ENCODE results near the gene TUFM. TPM values are rescaled to one million over a fixed set of nuclear protein-coding genes. Genes with fewer than 3 reads are reported as not detected.
"Not testable (repeated sequence)": the region's sequence is repeated elsewhere in the genome, so short reads cannot be mapped to it uniquely, and the experiment has no call there.

TUFM gene
- 100 to 1,000 TPM; 140 to 291 TPM for total RNA-seq

GRCh38 chr16:28846080-28846932 lies at the start of gene TUFM:
TUFM (minus strand) TSS chr16:28846348; CDS start chr16:28846269, 79 bp downstream.
- Mint-ChIP-seq H3K27me3 (no peaks in the 10 kb centered on the region), H3K27ac (peak within 1 kb of the TSS; percentile 98), H3K9me3 (no peaks in the 10 kb centered on the region), H3K4me1 (peaks cover 14% of the 10 kb centered on the region), H3K36me3 (ENCODE audit: low read depth) (peaks cover 53% of the 10 kb centered on the region), H3K4me3 (peak within 1 kb of the TSS; percentile 94)
- ATAC-seq (replicated peaks) = peak; percentile 97

- H3K36me3 Mint-ChIP-seq (ENCODE audit: low read depth) = no peaks in the 10 kb centered on the region
- no peak overlapping the region for H3K4me3 Mint-ChIP-seq
- H3K9me3 Mint-ChIP-seq = no peaks in the 10 kb centered on the region
- H3K27ac Mint-ChIP-seq = no peak overlapping the region
- ATAC-seq (replicated peaks) = no peak
- H3K27me3 Mint-ChIP-seq = no peaks in the 10 kb centered on the region
- no peaks in the 10 kb centered on the region for H3K4me1 Mint-ChIP-seq
Measured at GRCh38 chr16:28895609-28896008, 49.5 kb upstream of the TUFM start.

- Mint-ChIP-seq H3K4me3 (no peak overlapping the region), H3K9me3 (no peaks in the 10 kb centered on the region), H3K4me1 (no peaks in the 10 kb centered on the region), H3K27me3 (no peaks in the 10 kb centered on the region), H3K27ac (no peak overlapping the region), H3K36me3 (ENCODE audit: low read depth) (no peaks in the 10 kb centered on the region)
- ATAC-seq (replicated peaks) = no peak
Measured at GRCh38 chr16:28893291-28893690, 47.1 kb upstream of the TUFM start.

- ATAC-seq (replicated peaks) = no peak
- H3K27me3 Mint-ChIP-seq = no peaks in the 10 kb centered on the region
- no peak overlapping the region for H3K27ac Mint-ChIP-seq
Measured at GRCh38 chr16:28891964-28892890, 46.1 kb upstream of the TUFM start.

GRCh38 chr16:28890355-28890754 lies 44.2 kb upstream of the TUFM start:
- H3K27me3 Mint-ChIP-seq = not testable (repeated sequence)

More at GRCh38 chr16:28891964-28892890, 46.1 kb upstream of the TUFM start:
- Mint-ChIP-seq H3K4me3 (no peak overlapping the region), H3K4me1 (no peaks in the 10 kb centered on the region), H3K36me3 (ENCODE audit: low read depth) (no peaks in the 10 kb centered on the region), H3K9me3 (no peaks in the 10 kb centered on the region)

GRCh38 chr16:28886945-28887344 lies 40.8 kb upstream of the TUFM start:
- Mint-ChIP-seq H3K36me3 (ENCODE audit: low read depth) (no peaks in the 10 kb centered on the region), H3K4me3 (no peak overlapping the region), H3K27me3 (peaks cover 5% of the 10 kb centered on the region), H3K4me1 (no peaks in the 10 kb centered on the region), H3K27ac (no peak overlapping the region), H3K9me3 (no peaks in the 10 kb centered on the region)
- ATAC-seq (replicated peaks) = no peak

More at GRCh38 chr16:28890355-28890754, 44.2 kb upstream of the TUFM start:
- ATAC-seq (replicated peaks); H3K9me3 Mint-ChIP-seq; H3K27ac Mint-ChIP-seq; H3K4me1 Mint-ChIP-seq; H3K4me3 Mint-ChIP-seq; H3K36me3 Mint-ChIP-seq (ENCODE audit: low read depth): not testable (repeated sequence)

GRCh38 chr16:28884045-28884444 lies 37.9 kb upstream of the TUFM start:
- Mint-ChIP-seq H3K4me3 (no peak overlapping the region), H3K9me3 (no peaks in the 10 kb centered on the region), H3K27ac (no peak overlapping the region), H3K36me3 (ENCODE audit: low read depth) (no peaks in the 10 kb centered on the region), H3K27me3 (peaks cover 11% of the 10 kb centered on the region), H3K4me1 (no peaks in the 10 kb centered on the region)
- no peak for ATAC-seq (replicated peaks)

GRCh38 chr16:28883221-28883996 lies 37.3 kb upstream of the TUFM start:
- Mint-ChIP-seq H3K4me1 (no peaks in the 10 kb centered on the region), H3K27ac (no peak overlapping the region), H3K9me3 (no peaks in the 10 kb centered on the region), H3K4me3 (no peak overlapping the region), H3K36me3 (ENCODE audit: low read depth) (no peaks in the 10 kb centered on the region), H3K27me3 (peaks cover 11% of the 10 kb centered on the region)
- no peak for ATAC-seq (replicated peaks)

GRCh38 chr16:28882551-28883160 lies 36.5 kb upstream of the TUFM start:
- Mint-ChIP-seq H3K27me3 (peaks cover 11% of the 10 kb centered on the region), H3K36me3 (ENCODE audit: low read depth) (no peaks in the 10 kb centered on the region)
- ATAC-seq (replicated peaks) = no peak

GRCh38 chr16:28881565-28881964 lies 35.4 kb upstream of the TUFM start:
- not testable (repeated sequence) for H3K9me3 Mint-ChIP-seq; H3K36me3 Mint-ChIP-seq (ENCODE audit: low read depth); H3K4me1 Mint-ChIP-seq; H3K27ac Mint-ChIP-seq; ATAC-seq (replicated peaks)
- peak overlapping the region; percentile 83 for H3K4me3 Mint-ChIP-seq
- peaks cover 11% of the 10 kb centered on the region for H3K27me3 Mint-ChIP-seq

More at GRCh38 chr16:28882551-28883160, 36.5 kb upstream of the TUFM start:
- no peaks in the 10 kb centered on the region for H3K9me3 Mint-ChIP-seq
- no peaks in the 10 kb centered on the region for H3K4me1 Mint-ChIP-seq
- no peak overlapping the region for H3K27ac Mint-ChIP-seq
- no peak overlapping the region for H3K4me3 Mint-ChIP-seq

GRCh38 chr16:28880955-28881354 lies 34.8 kb upstream of the TUFM start:
- Mint-ChIP-seq H3K27me3 (peaks cover 11% of the 10 kb centered on the region), H3K27ac (no peak overlapping the region), H3K9me3 (no peaks in the 10 kb centered on the region), H3K4me1 (no peaks in the 10 kb centered on the region), H3K4me3 (peak overlapping the region; percentile 83), H3K36me3 (ENCODE audit: low read depth) (no peaks in the 10 kb centered on the region)
- ATAC-seq (replicated peaks) = no peak

GRCh38 chr16:28880589-28880915 lies 34.4 kb upstream of the TUFM start:
- no peak for ATAC-seq (replicated peaks)
- H3K4me1 Mint-ChIP-seq = no peaks in the 10 kb centered on the region
- H3K4me3 Mint-ChIP-seq = peak overlapping the region; percentile 83
- no peaks in the 10 kb centered on the region for H3K9me3 Mint-ChIP-seq
- no peaks in the 10 kb centered on the region for H3K36me3 Mint-ChIP-seq (ENCODE audit: low read depth)
- H3K27ac Mint-ChIP-seq = no peak overlapping the region
- peaks cover 11% of the 10 kb centered on the region for H3K27me3 Mint-ChIP-seq

- Mint-ChIP-seq H3K4me1 (no peaks in the 10 kb centered on the region), H3K36me3 (ENCODE audit: low read depth) (no peaks in the 10 kb centered on the region), H3K4me3 (peak overlapping the region; percentile 83), H3K27me3 (peaks cover 11% of the 10 kb centered on the region), H3K9me3 (no peaks in the 10 kb centered on the region), H3K27ac (no peak overlapping the region)
- ATAC-seq (replicated peaks) = peak; percentile 99
Measured at GRCh38 chr16:28879841-28880588, 33.9 kb upstream of the TUFM start.
